Measurements from ENCODE around the gene LPIN1.
"Not testable (repeated sequence)": the region's sequence is repeated elsewhere in the genome, so short reads cannot be mapped to it uniquely, and the experiment has no call there.

Gene LPIN1

DNA sequence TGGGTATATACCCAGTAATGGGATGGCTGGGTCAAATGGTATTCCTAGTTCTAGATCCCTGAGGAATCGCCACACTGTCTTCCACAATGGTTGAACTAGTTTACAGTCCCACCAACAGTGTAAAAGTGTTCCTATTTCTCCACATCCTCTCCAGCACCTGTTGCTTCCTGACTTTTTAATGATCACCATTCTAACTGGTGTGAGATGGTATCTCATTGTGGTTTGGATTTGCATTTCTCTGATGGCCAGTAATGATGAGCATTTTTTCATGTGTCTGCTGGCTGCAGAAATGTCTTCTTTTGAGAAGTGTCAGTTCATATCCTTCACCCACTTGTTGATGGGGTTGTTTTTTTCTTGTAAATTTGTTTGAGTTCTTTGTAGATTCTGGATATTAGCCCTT, 98.4 kb downstream of the LPIN1 start:
- not testable (repeated sequence) for DNase-seq

- not testable (repeated sequence) for DNase-seq
These were observed 101.5 kb downstream of the LPIN1 start for GRCh38 chr2:11847935-11848334.

GRCh38 chr2:11850082-11850481, 103.7 kb downstream of the LPIN1 start:
- DNase-seq: no peak

DNA sequence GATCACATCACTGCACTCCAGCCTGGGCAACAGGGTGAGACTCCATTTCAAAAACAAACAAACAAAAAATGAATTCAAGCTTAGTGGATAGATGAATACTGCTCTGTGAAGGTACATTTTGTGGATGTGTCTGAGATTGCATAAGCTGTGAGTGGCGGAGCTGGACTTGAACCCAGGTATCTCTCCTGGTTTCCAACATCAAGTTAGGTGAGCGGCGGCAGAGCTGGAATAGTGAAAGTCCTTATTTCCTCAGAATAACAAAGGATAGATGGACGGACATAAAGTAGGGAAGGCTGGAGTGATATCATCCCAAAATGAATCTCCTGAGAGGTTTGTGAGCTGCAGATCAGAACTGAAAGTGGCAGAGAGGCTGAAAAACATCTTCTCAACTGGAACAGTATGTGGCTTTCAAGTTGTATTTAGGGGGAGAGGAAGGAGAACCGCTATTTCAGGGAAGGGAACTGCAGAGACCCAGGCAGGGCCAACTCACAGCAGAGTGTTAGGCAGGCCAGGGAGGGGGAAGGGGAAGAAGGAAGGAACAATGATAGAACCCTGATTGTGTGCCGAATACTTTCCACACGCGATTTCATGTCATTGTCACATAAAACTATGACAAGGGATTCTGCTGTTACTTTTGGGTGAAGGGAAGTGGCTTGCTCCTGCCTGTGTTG, 106.2 kb downstream of the LPIN1 start:
- no peak for DNase-seq

DNA sequence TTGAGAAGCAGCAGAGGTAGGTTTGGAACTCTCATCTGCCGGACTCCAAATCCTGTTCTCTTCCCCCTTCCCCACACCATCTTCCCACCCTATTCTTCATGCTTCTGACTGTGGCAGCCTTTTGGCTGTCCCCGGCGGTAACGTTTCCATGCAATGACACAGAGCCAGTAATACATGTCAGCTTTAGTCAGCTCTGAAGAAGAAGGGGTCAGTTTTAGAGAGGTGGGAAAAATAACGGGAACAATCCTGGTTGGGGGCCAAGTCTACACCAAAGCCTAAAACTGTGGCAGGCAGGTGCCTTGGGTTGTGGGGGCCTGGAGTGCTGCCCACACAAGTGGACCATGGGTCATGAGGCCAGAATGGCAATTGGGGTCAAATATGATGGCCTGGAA, 106.8 kb downstream of the LPIN1 start:
- DNase-seq: no peak

DNA sequence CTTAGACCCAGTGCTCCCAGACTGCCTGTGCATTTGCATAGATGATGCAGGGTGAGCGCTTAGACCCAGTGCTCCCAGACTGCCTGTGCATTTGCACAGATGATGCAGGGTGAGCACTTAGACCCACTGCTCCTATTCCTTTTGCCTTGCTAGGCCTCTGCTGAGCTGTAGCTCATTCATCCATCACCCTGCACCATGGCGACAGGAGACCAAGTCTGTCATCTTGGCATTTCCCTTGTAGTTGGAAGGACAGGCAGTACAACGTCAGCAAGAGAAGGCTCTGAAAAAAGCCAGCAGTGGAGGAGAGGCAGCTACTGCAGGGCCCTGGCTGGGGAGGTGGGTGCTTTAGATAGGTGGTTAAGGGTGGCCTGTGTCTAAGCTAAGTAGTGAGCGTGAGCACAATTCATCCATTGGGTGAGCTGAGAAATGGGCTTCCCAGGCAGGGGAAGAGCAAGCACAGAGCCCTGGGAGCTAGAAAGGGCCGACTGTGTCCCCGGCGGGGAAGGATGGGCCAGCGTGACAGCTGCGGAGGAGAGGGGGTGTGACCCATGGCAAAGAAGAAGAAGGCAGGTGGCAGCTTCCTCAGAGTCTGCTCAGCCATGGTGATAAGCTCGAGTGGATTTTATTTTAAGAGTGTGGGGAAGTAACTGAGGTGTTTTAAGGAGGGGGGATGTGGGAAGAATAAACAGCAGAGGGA, 108.8 kb downstream of the LPIN1 start:
- DNase-seq: no peak

- no peak for DNase-seq
These were observed 109.7 kb downstream of the LPIN1 start for GRCh38 chr2:11856095-11856494.

- DNase-seq: no peak
These were observed 112.5 kb downstream of the LPIN1 start for GRCh38 chr2:11858883-11859282.

DNA sequence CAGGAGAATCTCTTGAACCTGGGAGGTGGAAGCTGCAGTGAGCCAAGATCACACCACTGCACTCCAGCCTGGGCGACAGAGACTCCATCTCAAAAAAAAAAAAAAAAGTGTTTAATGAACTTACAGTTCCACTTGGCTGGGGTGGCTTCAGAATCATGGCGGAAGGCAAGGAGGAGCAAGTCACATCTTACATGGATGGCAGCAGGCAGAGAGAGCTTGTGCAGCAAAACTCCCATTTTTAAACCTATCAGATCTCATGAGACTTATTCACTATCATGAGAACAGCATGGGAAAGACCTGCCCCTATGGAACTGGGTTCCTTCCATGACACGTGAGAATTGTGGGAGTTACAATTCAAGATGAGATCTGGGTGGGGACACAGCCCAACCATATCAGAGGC, 113.5 kb downstream of the LPIN1 start:
- DNase-seq: not testable (repeated sequence)

GRCh38 chr2:11861044-11861443, 114.6 kb downstream of the LPIN1 start:
- no peak for DNase-seq

DNA sequence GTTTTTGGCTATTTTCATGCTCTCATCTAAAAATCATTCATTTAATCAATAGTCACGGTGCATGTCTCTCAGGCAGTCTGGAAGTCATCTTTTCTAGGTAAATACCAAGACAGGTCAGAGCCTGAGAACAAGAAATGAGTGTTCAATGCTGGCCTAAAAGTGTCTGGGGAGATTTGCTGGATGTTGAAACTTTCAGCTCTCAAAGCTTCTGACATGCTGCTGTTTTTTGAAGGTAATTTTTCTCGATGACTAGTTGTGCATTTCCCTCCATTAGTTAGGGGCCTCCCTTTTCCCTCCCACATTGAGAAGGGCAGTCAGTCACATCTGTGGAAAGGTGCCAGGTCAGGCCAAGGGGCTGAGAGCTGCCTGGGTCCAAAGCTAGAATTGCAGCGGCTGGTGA, 115.6 kb downstream of the LPIN1 start:
- DNase-seq: no peak

DNA sequence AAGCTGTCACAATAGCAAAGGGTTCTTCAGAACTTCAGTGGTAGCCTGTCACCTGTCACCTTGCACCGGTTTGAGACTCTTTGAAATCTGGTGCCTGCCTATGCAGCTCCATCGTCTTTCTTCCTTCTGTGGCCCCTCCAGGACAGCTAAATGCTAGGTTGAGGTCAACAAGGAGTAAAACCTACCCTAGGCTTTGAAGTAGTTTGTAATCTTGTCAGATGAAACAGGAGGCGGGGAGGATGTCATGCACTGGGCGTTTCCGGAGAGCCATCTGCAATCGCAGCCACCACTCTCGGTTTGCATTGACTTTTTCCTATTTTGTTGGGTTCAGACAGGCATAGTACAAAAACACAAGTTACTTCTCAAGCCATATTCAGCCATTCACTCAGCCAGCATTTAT, 116.7 kb downstream of the LPIN1 start:
- no peak for DNase-seq

DNA sequence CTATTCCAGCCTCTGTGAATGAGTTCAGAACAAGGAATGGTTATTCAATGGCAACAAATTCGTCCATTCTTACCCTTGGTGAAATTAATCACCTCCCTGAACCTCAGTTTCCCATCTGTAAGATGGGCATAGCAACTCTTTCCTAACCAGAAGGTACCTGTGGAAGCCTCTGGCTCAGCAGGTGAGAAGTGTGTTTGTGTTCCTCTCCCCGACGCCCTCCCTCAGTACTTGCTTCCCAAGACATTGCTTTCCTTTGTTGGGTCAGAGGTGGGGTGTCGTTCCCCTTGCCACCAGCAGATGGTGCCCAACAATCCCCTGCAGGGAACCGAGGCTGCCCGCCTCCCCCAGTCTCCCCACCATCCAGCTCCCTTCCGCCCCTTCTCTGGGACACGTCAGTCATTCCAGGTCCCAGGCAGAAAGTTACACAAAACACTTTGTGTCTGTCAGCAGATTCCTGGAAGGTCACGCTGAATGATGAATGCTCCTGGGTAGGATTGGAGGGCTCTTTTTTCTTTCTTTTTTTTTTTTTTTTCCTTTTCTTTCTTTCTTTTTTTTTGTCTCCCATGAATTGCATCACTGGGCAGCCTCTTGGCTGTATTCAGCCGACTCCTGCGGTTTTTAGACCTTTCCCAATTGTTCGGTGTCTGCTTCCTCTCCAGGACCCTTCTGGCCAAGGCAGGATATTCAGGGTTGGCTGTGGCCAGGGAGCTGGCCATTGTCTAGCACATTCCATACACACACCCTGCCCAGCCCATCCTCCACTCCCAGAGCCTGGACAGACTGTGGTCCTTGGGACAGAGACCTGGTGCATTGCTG, 117.3 kb downstream of the LPIN1 start:
- DNase-seq: peak; percentile 73

DNA sequence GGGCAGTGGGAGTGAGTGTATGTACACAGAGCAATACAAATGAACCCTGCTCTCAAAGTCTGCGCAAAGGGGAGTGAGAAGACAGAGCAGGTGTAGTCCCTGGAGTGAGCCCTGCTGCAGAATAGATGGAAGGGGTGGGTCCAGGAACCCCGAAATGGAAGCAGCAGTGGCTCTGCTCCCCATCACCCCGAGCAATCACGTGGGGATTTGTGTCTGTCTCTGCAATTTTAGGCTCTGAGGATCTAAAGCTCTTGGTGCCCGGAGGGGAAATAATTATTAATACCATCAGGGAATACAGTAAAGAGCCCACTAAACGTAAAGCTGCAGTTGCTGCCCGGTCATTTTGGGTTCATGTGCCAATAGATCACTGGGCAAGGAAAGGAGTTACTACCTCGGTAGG, 118.3 kb downstream of the LPIN1 start:
- DNase-seq: no peak

DNA sequence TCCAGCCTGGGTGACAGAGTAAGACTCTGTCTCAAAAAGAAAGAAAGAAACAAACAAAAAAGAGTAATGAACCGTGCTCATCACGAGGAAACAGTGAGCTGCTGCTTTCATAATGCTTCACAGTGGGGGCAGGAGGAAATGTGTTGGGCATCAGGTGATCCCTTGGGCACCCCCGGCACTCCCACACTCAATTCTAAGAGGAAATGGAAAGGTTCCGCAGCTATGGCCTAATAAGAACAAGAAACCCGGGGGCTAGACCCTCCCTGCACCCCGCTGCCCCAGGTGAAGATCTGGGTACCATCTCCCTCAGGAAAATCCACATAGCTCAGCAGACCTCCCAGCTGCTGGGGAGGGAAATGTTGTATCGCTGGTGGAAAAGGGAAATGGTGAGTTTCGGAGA, 118.9 kb downstream of the LPIN1 start:
- DNase-seq: no peak

GRCh38 chr2:11865805-11866204, 119.4 kb downstream of the LPIN1 start:
- DNase-seq: no peak

DNA sequence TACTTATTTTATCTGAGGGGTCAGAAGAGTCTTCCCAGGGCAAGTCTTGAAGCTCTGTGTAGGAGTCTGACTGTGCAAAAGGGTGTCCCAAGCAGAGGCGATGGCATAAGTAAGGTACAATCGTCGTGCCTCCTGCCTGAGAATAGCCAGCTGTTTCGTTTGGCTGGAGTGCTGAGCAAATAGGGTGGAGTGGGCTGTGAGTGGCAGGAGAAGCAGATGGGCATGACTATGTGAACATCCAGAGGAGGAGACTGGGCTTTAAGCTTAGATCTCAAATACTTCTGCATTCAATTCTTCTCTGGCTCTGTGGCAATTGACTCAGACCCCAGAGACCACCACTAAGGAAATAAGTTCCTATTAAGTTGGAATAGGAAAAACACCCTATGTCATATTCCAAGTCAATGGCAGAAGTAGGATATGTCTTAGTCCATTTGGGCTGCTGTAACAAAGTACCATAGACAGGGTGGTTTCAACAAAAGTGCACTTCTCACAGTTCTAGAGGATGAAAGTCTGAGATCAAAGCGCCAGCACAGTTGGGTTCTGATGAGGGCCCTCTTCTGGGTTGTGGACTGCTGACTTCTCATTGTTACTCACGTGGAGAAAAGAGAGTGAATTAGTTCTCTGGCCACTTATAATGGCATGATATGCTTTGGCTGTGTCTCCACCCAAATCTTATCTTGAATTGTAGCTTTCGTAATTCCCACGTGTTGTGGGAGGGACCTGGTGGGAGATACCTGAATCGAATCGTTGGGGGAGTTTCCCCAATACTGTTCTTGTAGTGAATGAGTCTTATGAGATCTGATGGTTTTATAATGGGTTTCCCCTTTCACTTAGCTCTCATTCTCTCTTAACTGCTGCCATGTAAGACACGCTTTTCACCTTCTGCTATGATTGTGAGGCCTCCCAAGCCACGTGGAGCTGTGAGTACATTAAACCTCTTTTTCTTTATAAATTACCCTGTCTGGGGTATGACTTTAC, 120.2 kb downstream of the LPIN1 start:
- no peak for DNase-seq

- no peak for DNase-seq
These were observed 121.5 kb downstream of the LPIN1 start for GRCh38 chr2:11867926-11868325.

DNA sequence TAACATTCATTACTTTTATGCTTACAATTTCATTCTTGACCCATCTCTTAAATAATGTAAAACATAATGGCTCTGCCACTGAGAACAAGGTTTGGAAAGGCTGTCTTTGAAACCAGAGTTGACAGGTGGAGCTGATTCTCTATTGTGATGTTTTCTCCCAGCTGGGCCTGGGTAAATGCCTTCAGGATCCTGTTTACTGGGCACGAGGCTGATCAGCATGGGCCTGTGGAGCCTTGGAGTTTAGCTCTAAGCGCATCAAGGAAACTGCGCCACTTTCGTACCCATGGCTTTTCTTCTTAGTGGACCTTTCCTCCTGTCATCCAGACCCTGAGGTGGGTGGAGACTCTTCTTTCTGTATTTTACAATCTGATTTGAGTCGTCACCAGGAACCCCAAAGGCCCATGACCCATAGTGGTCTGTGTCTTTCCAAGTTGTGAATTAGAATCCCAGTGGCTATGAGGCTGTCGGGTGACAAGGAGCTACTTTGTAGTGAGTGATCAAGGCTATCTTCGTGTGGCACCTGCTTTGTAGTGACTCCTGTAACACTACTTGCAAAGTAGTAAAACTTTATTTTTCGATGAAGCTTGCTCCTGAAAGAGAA, 123.1 kb downstream of the LPIN1 start:
- DNase-seq: no peak

DNA sequence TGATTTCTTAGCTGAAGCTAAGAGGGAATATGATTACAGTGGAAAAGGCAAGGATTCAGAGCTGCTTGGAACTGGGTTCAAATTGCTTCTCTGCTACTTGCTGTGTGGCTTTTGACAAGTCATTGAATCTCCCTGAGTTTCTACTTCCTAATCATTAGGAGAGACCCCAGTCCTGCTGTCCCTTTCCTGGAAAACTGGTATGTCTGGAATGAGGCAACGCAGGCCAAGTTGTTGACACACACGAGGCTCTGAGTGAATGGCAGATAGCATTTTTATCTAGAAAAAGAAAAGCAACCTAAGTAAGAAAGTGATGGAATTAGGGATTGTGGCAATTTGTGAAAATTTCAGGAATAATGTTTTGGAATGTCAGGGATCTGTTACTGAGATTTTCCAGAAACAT, 123.6 kb downstream of the LPIN1 start:
- DNase-seq: no peak

GRCh38 chr2:11870584-11870983, 124.2 kb downstream of the LPIN1 start:
- no peak for DNase-seq

GRCh38 chr2:11871421-11871820, 125.0 kb downstream of the LPIN1 start:
- DNase-seq: no peak

Measured in activated CD8-positive, alpha-beta memory T cell treated with anti-CD3 and anti-CD28 coated beads, Interleukin-2, amount 50 U/mL, for 4 hours (primary cell).